Measurements from ENCODE around the gene MAGEA3. TPM values are rescaled to one million over a fixed set of nuclear protein-coding genes. Genes with fewer than 3 reads are reported as not detected.
"Not testable (repeated sequence)": the region's sequence is repeated elsewhere in the genome, so short reads cannot be mapped to it uniquely, and the experiment has no call there.

MAGEA3 gene
- total RNA-seq, 1 experiment from 2014 or later = not detected

GRCh38 chrX:152713195-152713594, 14.6 kb downstream of the MAGEA3 start:
- DNase-seq; H3K4me1 Mint-ChIP-seq; H3K79me1 ChIP-seq (ENCODE audit: insufficient read depth, low read depth, low read length, poor library complexity, severe bottlenecking); H2BK120ac ChIP-seq (ENCODE audit: low read depth, low read length, poor library complexity, severe bottlenecking); H2BK20ac ChIP-seq (ENCODE audit: low read depth, low read length, poor library complexity, severe bottlenecking); H4K8ac ChIP-seq (replicated peaks; ENCODE audit: insufficient read length, low read depth, low read length); H3K4ac ChIP-seq (ENCODE audit: low read depth, low read length); H2BK12ac ChIP-seq (ENCODE audit: insufficient read length, low read depth, low read length); H3K4me3 Mint-ChIP-seq; H3K9ac ChIP-seq (ENCODE audit: extremely low read depth, insufficient read length, low read length); H3T11ph ChIP-seq (ENCODE audit: low read length); H4K20me1 ChIP-seq (ENCODE audit: control insufficient read depth, insufficient read depth, insufficient read length); H2BK15ac ChIP-seq (ENCODE audit: low read depth, low read length); H2AFZ ChIP-seq (ENCODE audit: low read length); H4K91ac ChIP-seq (ENCODE audit: insufficient read length, low read depth, low read length); H3K9me3 ChIP-seq (ENCODE audit: control insufficient read depth, low read depth, low read length); H3K4me1 ChIP-seq (ENCODE audit: insufficient read depth, low read length); H4K5ac ChIP-seq (ENCODE audit: insufficient read length, low read depth, low read length); H3K27ac Mint-ChIP-seq; H3K56ac ChIP-seq (ENCODE audit: insufficient read length, low read depth, low read length); H3K27me3 Mint-ChIP-seq (ENCODE audit: low read depth); H3K14ac ChIP-seq (ENCODE audit: insufficient read depth, low read length); H3K23ac ChIP-seq (ENCODE audit: insufficient read length, low read depth, low read length); H2BK5ac ChIP-seq (ENCODE audit: insufficient read length, low read length); H3K4me2 ChIP-seq (ENCODE audit: insufficient read depth, insufficient read length, low read length); H3K27ac ChIP-seq (ENCODE audit: insufficient read length, low read depth, low read length); H3K23me2 ChIP-seq (ENCODE audit: insufficient read length, low read depth, low read length, poor library complexity, severe bottlenecking); H3K18ac ChIP-seq (ENCODE audit: insufficient read length, low read depth, low read length); H3K36me3 Mint-ChIP-seq (ENCODE audit: insufficient read depth in 1 of 3, low read depth in 3 of 3); H2AK5ac ChIP-seq (ENCODE audit: insufficient read length, low read length); H3K9me3 Mint-ChIP-seq; H3K27me3 ChIP-seq (ENCODE audit: insufficient read depth, low read length); H3K79me2 ChIP-seq (ENCODE audit: insufficient read depth, low read length): not testable (repeated sequence)
- whole genome bisulfite sequencing (ENCODE audit: extremely low coverage, insufficient read length, low lambda C conversion rate) = no CpG with 5 or more reads among the region's 5 CpGs

GRCh38 chrX:152713815-152714787, 15.5 kb downstream of the MAGEA3 start, which contains the start of gene MAGEA2B:
Gene MAGEA2B, plus strand, starts transcription at chrX:152714628. Its CDS starts 2,479 bp downstream, at chrX:152717107.
- H3K36me3 Mint-ChIP-seq (ENCODE audit: insufficient read depth in 1 of 3, low read depth in 3 of 3); H2BK20ac ChIP-seq (ENCODE audit: low read depth, low read length, poor library complexity, severe bottlenecking); H2AFZ ChIP-seq (ENCODE audit: low read length); H4K5ac ChIP-seq (ENCODE audit: insufficient read length, low read depth, low read length); H2BK15ac ChIP-seq (ENCODE audit: low read depth, low read length); H3K9ac ChIP-seq (ENCODE audit: extremely low read depth, insufficient read length, low read length); H3K4me1 Mint-ChIP-seq; H3K4me2 ChIP-seq (ENCODE audit: insufficient read depth, insufficient read length, low read length); H3T11ph ChIP-seq (ENCODE audit: low read length); H2AK5ac ChIP-seq (ENCODE audit: insufficient read length, low read length); H3K23ac ChIP-seq (ENCODE audit: insufficient read length, low read depth, low read length); H3K79me1 ChIP-seq (ENCODE audit: insufficient read depth, low read depth, low read length, poor library complexity, severe bottlenecking); H3K4ac ChIP-seq (ENCODE audit: low read depth, low read length); H3K9me3 Mint-ChIP-seq; H2BK5ac ChIP-seq (ENCODE audit: insufficient read length, low read length); H3K9me3 ChIP-seq (ENCODE audit: control insufficient read depth, low read depth, low read length); H3K27ac Mint-ChIP-seq; H3K23me2 ChIP-seq (ENCODE audit: insufficient read length, low read depth, low read length, poor library complexity, severe bottlenecking); H3K27me3 ChIP-seq (ENCODE audit: insufficient read depth, low read length); H2BK120ac ChIP-seq (ENCODE audit: low read depth, low read length, poor library complexity, severe bottlenecking); H3K27me3 Mint-ChIP-seq (ENCODE audit: low read depth); H3K14ac ChIP-seq (ENCODE audit: insufficient read depth, low read length); H3K4me1 ChIP-seq (ENCODE audit: insufficient read depth, low read length); H3K79me2 ChIP-seq (ENCODE audit: insufficient read depth, low read length); DNase-seq; H2BK12ac ChIP-seq (ENCODE audit: insufficient read length, low read depth, low read length); H3K18ac ChIP-seq (ENCODE audit: insufficient read length, low read depth, low read length); H4K20me1 ChIP-seq (ENCODE audit: control insufficient read depth, insufficient read depth, insufficient read length); H3K4me3 Mint-ChIP-seq; H4K8ac ChIP-seq (replicated peaks; ENCODE audit: insufficient read length, low read depth, low read length); H4K91ac ChIP-seq (ENCODE audit: insufficient read length, low read depth, low read length); H3K27ac ChIP-seq (ENCODE audit: insufficient read length, low read depth, low read length); H3K56ac ChIP-seq (ENCODE audit: insufficient read length, low read depth, low read length): not testable (repeated sequence)
- WGBS (ENCODE audit: extremely low coverage, insufficient read length, low lambda C conversion rate) = no CpG with 5 or more reads among the region's 35 CpGs
